Prostate gland (tissue), 2 donors: ENCODE data around the gene ZNF827. TPM values are rescaled to one million over a fixed set of nuclear protein-coding genes. Genes with fewer than 3 reads are reported as not detected.

Source experiments
- DNase-seq: peaks from one replicate; pipeline ENCODE4 v3.0.0-alpha.2; 2019; ENCODE audit warnings: low spot score
- H3K27ac ChIP-seq, 2 donors: fragments of 200-600 bp; sonication (generic); 2 replicates each; pipeline ENCODE4 v1.5.1; 2017 to 2019
- H3K27me3 ChIP-seq: fragments of 200-600 bp; sonication (generic); replicated peaks from 2 replicates; pipeline ENCODE4 v1.5.1; 2019; ENCODE audit not compliant: insufficient read depth
- H3K36me3 ChIP-seq, 2 donors: fragments of 200-600 bp; sonication (generic); 1 replicate in 1 of 2; 2 replicates in 1 of 2; pipeline versions ENCODE4 v1.5.1 to v1.8.1; 2017 to 2019
- H3K4me1 ChIP-seq: fragments of 200-600 bp; sonication (generic); replicated peaks from 2 replicates; pipeline ENCODE4 v1.5.1; 2019
- H3K4me3 ChIP-seq, 2 donors: fragments of 200-600 bp; sonication (generic); 2 replicates each; pipeline ENCODE4 v1.5.1; 2017 to 2019
- H3K9me3 ChIP-seq: fragments of 200-600 bp; sonication (generic); 2 replicates; pipeline ENCODE4 v1.5.1; 2017
- CTCF ChIP-seq, 4 experiments: fragments of 200-600 bp in 2 of 4; fragments of 450-650 bp in 2 of 4; sonication (generic) in 2 of 4; IDR thresholded peaks; 1 replicate in 3 of 4; 2 replicates in 1 of 4; pipeline ENCODE4 v1.5.1; 2016 to 2019; ENCODE audit warnings: antibody characterized with exemption in 4 of 4, mild to moderate bottlenecking in 2 of 4, moderate library complexity in 2 of 4
- POLR2A ChIP-seq: fragments of 450-650 bp; IDR thresholded peaks from one replicate; pipeline ENCODE4 v1.6.1; 2016; ENCODE audit warnings: antibody characterized with exemption, mild to moderate bottlenecking
- POLR2AphosphoS5 ChIP-seq: sonication (generic); formaldehyde crosslinking; IDR thresholded peaks from one replicate; pipeline ENCODE4 v1.6.1; 2017; ENCODE audit warnings: antibody characterized with exemption
- WGBS: methylation state at CpG from one replicate; pipeline ENCODE4 v1.1.5; 2018; 5-methylcytosine and 5-hydroxymethylcytosine counted together
- intact Hi-C: fragments of 100-400 bp; cut with DNase I; formaldehyde crosslinking; loops from one replicate; pipeline ENCODE4 v1.14.2; 2022
- total RNA-seq, 2 donors: library from RNA; depleted of rRNA; stranded (reverse); fragments of >200 nt; gene quantifications; one replicate each; pipeline ENCODE4 v1.1.0, GENCODE V29; 2016

ZNF827 gene
- total RNA-seq, 2 donors from 2014 or later, result 221 to 286 TPM

GRCh38 chr4:145904413-145905177, 34.0 kb downstream of the ZNF827 start:
- peaks cover 2% of the 10 kb centered on the region for H3K4me1 ChIP-seq
- intact Hi-C loops, result no loop called here
- WGBS, result 86% methylated on average over 7 of the region's 7 CpGs
- no peak for DNase-seq
- no peaks in the 10 kb centered on the region for H3K9me3 ChIP-seq
- no peaks in the 10 kb centered on the region for H3K36me3 ChIP-seq
- H3K27ac ChIP-seq, result no peak overlapping the region
- TF ChIP-seq CTCF (IDR thresholded peaks at IDR 0.05) (no peak), POLR2A (no peak), POLR2AphosphoS5 (no peak)
- no peak overlapping the region for H3K4me3 ChIP-seq
- H3K27me3 ChIP-seq, result no peaks in the 10 kb centered on the region

DNA sequence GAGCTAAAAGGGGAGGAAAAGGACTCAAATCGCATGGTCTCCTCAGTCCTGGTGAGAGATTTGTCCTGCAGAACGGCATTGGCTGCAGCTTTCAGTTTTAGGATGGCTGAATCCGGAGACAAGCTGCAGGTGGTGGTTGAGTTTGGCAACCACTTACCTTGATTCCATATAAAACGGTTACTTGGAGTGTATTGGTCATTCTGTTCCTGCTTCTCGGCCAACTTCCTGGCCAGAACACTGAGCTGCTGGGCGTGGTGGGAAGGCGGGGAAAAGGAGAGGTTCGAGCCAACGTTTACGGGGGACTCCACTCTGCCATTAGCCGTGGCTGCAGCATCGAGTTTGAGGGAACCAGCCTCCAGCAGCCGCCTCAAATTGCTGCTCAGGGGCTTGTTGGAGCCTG, 36.1 kb downstream of the ZNF827 start:
- no peaks in the 10 kb centered on the region for H3K27me3 ChIP-seq
- WGBS, result 82% methylated on average over 13 of the region's 13 CpGs

DNA sequence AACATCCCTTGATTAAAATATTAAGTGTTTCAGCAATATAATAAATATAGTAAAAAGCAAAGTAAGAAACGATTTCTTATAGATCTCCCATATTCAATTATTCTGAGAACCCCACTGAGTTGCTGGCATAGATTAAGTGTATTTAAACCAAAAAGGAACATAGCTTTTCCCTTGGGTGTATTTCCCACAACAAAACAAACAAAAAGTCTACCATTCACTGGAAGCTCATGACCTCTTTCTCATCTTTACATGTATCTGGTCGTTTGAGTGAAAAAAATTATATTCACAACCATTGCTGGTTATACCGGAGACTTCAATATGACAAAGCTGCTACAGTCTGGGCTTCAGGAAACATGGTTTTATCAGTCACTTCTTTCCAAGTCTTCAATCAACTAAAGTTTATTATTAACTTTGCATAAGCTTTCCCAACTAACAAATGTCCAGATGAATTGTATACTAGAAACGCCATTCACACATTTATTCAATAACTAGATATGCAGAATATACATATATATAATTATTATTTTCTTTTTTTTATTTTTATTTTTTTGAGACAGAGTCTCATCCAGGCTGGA, 38.6 kb downstream of the ZNF827 start:
- Histone ChIP-seq H3K36me3 (no peaks in the 10 kb centered on the region), H3K4me3 (no peak overlapping the region), H3K9me3 (no peaks in the 10 kb centered on the region), H3K27me3 (no peaks in the 10 kb centered on the region), H3K27ac (no peak overlapping the region), H3K4me1 (no peaks in the 10 kb centered on the region)
- DNase-seq, result no peak
- intact Hi-C loops, result no loop called here
- 80% methylated on average over 4 of the region's 4 CpGs for WGBS
- no peak for TF ChIP-seq CTCF (IDR thresholded peaks at IDR 0.05)
- no peak for TF ChIP-seq POLR2AphosphoS5
- TF ChIP-seq POLR2A, result no peak

More for the DNA sequence above, 36.1 kb downstream of the ZNF827 start:
- Histone ChIP-seq H3K36me3 (no peaks in the 10 kb centered on the region), H3K4me3 (no peak overlapping the region), H3K27ac (no peak overlapping the region), H3K9me3 (no peaks in the 10 kb centered on the region), H3K4me1 (peaks cover 2% of the 10 kb centered on the region)
- no peak for DNase-seq
- TF ChIP-seq POLR2A, result no peak
- peak; percentile 15 for TF ChIP-seq POLR2AphosphoS5
- intact Hi-C loops, result no loop called here

DNA sequence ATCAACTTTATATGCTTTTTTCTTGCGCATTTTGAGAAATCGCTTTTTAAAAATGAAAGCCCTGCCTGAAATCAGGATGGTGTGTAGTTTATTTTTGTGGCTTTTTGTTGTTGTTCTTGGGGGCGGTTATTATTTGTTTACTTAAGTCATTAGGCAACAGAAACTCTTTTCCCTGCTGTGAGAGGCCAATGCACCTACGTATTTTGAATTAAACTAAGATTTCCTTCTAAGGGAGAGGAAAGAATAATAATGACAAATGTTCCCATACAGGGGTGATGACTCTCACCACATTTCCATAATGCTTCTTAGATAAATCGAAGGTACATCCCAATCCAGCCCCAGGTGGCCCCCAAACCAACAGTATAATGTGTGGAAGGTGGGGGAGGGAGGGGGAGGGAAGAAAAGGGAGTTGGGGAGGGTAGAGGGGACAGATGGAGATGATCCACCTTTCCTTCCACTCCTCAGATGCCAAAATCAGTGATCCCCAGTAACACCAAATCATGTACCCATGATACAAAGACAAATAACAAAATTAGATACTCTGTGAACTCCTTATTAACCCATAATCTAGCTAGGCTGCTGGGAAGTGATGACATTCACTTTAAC, 39.6 kb downstream of the ZNF827 start:
- 78% methylated on average over 5 of the region's 5 CpGs for WGBS
- Histone ChIP-seq H3K27me3 (no peaks in the 10 kb centered on the region), H3K4me3 (no peak overlapping the region), H3K27ac (no peak overlapping the region), H3K4me1 (no peaks in the 10 kb centered on the region), H3K9me3 (no peaks in the 10 kb centered on the region), H3K36me3 (no peaks in the 10 kb centered on the region)
- DNase-seq, result no peak
- TF ChIP-seq CTCF (IDR thresholded peaks at IDR 0.05) (no peak), POLR2A (no peak), POLR2AphosphoS5 (no peak)
- intact Hi-C loops, result no loop called here

DNA sequence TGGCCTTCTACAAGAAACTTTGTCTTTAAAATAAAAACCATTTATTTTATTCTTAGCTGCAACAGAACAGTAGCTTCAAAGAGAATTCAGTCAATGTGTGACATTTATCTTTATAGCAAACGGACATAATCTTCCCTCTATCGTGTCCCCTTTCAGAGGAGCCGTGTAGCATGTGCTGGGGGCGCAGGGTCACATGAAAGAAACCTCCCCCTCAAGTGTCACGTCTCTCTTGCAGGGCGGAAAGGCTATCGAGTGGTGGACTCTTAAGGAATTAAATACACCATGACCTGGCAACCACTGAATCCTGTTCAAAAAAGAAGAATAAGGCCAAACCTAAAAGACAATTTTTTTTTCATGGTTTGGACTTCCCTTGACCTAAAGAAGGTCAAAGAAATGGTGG, 40.2 kb downstream of the ZNF827 start:
- no peak for TF ChIP-seq POLR2AphosphoS5
- no peak for TF ChIP-seq CTCF (IDR thresholded peaks at IDR 0.05)
- no peak for TF ChIP-seq POLR2A
- H3K4me3 ChIP-seq, result no peak overlapping the region
- intact Hi-C loops, result no loop called here
- H3K36me3 ChIP-seq, result no peaks in the 10 kb centered on the region
- 77% methylated on average over 7 of the region's 7 CpGs for WGBS
- H3K27ac ChIP-seq, result no peak overlapping the region
- DNase-seq, result no peak
- H3K4me1 ChIP-seq, result no peaks in the 10 kb centered on the region
- H3K9me3 ChIP-seq, result no peaks in the 10 kb centered on the region
- no peaks in the 10 kb centered on the region for H3K27me3 ChIP-seq
